Measurements from ENCODE around the gene FGF6. TPM values are rescaled to one million over a fixed set of nuclear protein-coding genes. Genes with fewer than 3 reads are reported as not detected.

Gene FGF6
- total RNA-seq, 1 donor, result not detected

- Histone ChIP-seq H3K4me3 (ENCODE audit: insufficient read depth, low read length) (no peak overlapping the region), H2AFZ (ENCODE audit: low read length) (no peak overlapping the region), H3K4me2 (ENCODE audit: insufficient read depth, low read length) (no peak overlapping the region), H3K36me3 (ENCODE audit: insufficient read depth, low read length) (no peaks in the 10 kb centered on the region), H4K20me1 (ENCODE audit: insufficient read depth, low read length) (no peaks in the 10 kb centered on the region), H3K9me3 (ENCODE audit: low read depth, low read length) (no peaks in the 10 kb centered on the region), H3K79me2 (ENCODE audit: insufficient read depth, low read length) (no peaks in the 10 kb centered on the region), H3K4me1 (ENCODE audit: insufficient read depth, low read length) (no peaks in the 10 kb centered on the region), H3K27me3 (ENCODE audit: insufficient read depth, low read length) (peaks cover 28% of the 10 kb centered on the region), H3K27ac (ENCODE audit: low read depth, low read length) (no peak overlapping the region)
- peak; percentile 88 for DNase-seq (ENCODE audit: insufficient read length, low spot score, missing footprints)
- TF ChIP-seq CTCF (IDR thresholded peaks at IDR 0.05; ENCODE audit: extremely low read depth, low read depth, low read length), result peak; percentile 68
Observed at GRCh38 chr12:4421590-4422031, 24.0 kb downstream of the FGF6 start.

GRCh38 chr12:4420138-4420670 is 25.4 kb downstream of the FGF6 start:
- Histone ChIP-seq H4K20me1 (ENCODE audit: insufficient read depth, low read length) (no peaks in the 10 kb centered on the region), H2AFZ (ENCODE audit: low read length) (no peak overlapping the region), H3K36me3 (ENCODE audit: insufficient read depth, low read length) (no peaks in the 10 kb centered on the region), H3K4me1 (ENCODE audit: insufficient read depth, low read length) (no peaks in the 10 kb centered on the region), H3K9me3 (ENCODE audit: low read depth, low read length) (no peaks in the 10 kb centered on the region), H3K27me3 (ENCODE audit: insufficient read depth, low read length) (peaks cover 28% of the 10 kb centered on the region), H3K27ac (ENCODE audit: low read depth, low read length) (no peak overlapping the region), H3K79me2 (ENCODE audit: insufficient read depth, low read length) (no peaks in the 10 kb centered on the region), H3K4me2 (ENCODE audit: insufficient read depth, low read length) (no peak overlapping the region), H3K4me3 (ENCODE audit: insufficient read depth, low read length) (no peak overlapping the region)
- DNase-seq (ENCODE audit: insufficient read length, low spot score, missing footprints), result no peak
- no peak for TF ChIP-seq CTCF (IDR thresholded peaks at IDR 0.05; ENCODE audit: extremely low read depth, low read depth, low read length)

DNA sequence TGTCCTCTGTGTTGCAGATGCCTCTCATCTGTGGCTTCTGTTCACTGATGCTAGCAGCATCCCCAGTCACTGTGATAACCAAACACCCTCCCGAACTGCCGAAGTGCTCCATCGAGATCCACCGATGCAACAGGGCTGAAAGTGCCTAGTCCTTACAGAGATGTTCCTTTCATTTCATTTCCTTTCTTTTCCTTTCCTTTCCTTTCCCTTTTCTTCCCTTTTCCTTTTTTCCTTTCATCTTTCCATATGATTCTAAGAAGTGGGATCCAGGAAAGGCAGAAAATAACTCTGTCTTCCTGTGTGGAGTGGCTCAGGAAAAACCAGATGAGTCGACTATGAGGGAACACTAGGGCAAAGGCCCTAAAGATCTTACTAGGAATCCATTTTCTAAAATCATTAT is 26.7 kb downstream of the FGF6 start:
- Histone ChIP-seq H3K4me3 (ENCODE audit: insufficient read depth, low read length) (no peak overlapping the region), H3K27me3 (ENCODE audit: insufficient read depth, low read length) (peaks cover 30% of the 10 kb centered on the region), H3K27ac (ENCODE audit: low read depth, low read length) (no peak overlapping the region), H3K4me2 (ENCODE audit: insufficient read depth, low read length) (no peak overlapping the region), H3K4me1 (ENCODE audit: insufficient read depth, low read length) (no peaks in the 10 kb centered on the region), H2AFZ (ENCODE audit: low read length) (no peak overlapping the region), H3K36me3 (ENCODE audit: insufficient read depth, low read length) (no peaks in the 10 kb centered on the region), H4K20me1 (ENCODE audit: insufficient read depth, low read length) (no peaks in the 10 kb centered on the region), H3K79me2 (ENCODE audit: insufficient read depth, low read length) (no peaks in the 10 kb centered on the region), H3K9me3 (ENCODE audit: low read depth, low read length) (no peaks in the 10 kb centered on the region)
- DNase-seq (ENCODE audit: insufficient read length, low spot score, missing footprints), result no peak
- no peak for TF ChIP-seq CTCF (IDR thresholded peaks at IDR 0.05; ENCODE audit: extremely low read depth, low read depth, low read length)

DNA sequence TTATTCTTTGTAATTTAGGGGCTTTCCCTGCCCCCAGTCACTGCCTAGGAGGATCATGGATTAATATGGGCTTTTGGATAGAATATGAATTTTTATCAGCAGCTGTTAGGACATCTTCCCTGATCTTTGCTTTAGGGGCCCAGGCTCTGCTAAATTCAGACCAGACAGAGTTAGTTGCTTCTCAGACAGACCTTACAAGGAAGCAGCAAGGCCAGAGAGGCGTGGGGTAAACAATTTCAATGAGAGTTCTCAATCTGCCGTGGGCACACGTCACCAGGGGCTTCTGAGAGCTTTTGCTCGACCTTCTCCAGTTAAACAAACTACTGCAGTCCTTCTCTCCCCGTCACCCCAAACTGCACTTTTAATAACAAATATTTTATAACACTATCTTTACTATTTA is 27.7 kb downstream of the FGF6 start:
- H2AFZ ChIP-seq (ENCODE audit: low read length), result no peak overlapping the region
- H3K4me1 ChIP-seq (ENCODE audit: insufficient read depth, low read length), result no peaks in the 10 kb centered on the region
- peaks cover 36% of the 10 kb centered on the region for H3K27me3 ChIP-seq (ENCODE audit: insufficient read depth, low read length)
- no peak for TF ChIP-seq CTCF (IDR thresholded peaks at IDR 0.05; ENCODE audit: extremely low read depth, low read depth, low read length)
- H3K27ac ChIP-seq (ENCODE audit: low read depth, low read length), result no peak overlapping the region
- no peak overlapping the region for H3K4me2 ChIP-seq (ENCODE audit: insufficient read depth, low read length)
- no peaks in the 10 kb centered on the region for H3K9me3 ChIP-seq (ENCODE audit: low read depth, low read length)
- no peaks in the 10 kb centered on the region for H3K36me3 ChIP-seq (ENCODE audit: insufficient read depth, low read length)
- H3K79me2 ChIP-seq (ENCODE audit: insufficient read depth, low read length), result no peaks in the 10 kb centered on the region
- DNase-seq (ENCODE audit: insufficient read length, low spot score, missing footprints), result no peak
- H4K20me1 ChIP-seq (ENCODE audit: insufficient read depth, low read length), result no peaks in the 10 kb centered on the region
- H3K4me3 ChIP-seq (ENCODE audit: insufficient read depth, low read length), result no peak overlapping the region

Data from osteoblast (primary cell).